ENCODE measurements around the gene PAQR9.

DNA sequence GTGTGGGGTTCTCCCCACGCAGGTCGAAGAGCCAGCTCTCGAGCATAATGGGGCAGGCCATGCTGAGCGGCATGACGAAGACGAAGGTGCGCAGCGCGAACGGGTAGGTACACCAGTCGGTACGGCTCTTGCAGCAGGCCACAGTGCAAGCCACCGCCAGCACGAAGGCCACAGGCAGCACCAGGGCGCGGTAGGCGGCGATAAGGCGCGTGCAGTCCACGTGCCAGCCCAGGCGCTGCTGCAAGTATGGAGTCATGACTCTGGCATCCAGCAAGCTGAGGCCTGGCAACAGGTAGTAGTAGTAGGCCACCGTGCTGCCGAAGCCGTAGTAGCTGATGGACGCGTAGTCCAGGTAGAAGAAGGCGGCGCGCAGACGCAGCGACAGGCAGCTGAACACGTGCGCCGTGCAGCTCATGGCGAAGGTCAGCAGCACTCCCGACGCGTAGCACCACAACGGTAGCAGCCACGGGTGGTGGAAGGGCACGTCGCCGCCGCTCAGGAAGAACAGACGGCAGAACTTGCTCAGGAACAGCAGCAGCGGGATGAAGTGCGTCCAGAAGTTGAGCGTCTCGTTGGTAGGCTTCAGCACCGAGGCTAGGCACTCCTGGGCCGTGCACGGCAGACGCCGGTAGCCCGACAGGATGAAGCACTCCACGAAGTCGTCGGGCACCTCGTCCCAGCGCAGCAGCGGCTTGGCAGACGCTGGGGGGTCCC, 797 bp downstream of the PAQR9 start:
- TF ChIP-seq, protein P1, sequence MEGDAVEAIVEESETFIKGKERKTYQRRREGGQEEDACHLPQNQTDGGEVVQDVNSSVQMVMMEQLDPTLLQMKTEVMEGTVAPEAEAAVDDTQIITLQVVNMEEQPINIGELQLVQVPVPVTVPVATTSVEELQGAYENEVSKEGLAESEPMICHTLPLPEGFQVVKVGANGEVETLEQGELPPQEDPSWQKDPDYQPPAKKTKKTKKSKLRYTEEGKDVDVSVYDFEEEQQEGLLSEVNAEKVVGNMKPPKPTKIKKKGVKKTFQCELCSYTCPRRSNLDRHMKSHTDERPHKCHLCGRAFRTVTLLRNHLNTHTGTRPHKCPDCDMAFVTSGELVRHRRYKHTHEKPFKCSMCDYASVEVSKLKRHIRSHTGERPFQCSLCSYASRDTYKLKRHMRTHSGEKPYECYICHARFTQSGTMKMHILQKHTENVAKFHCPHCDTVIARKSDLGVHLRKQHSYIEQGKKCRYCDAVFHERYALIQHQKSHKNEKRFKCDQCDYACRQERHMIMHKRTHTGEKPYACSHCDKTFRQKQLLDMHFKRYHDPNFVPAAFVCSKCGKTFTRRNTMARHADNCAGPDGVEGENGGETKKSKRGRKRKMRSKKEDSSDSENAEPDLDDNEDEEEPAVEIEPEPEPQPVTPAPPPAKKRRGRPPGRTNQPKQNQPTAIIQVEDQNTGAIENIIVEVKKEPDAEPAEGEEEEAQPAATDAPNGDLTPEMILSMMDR (IDR thresholded peaks at IDR 0.05): no peak
- TF ChIP-seq POLR2A (IDR thresholded peaks at IDR 0.05): no peak

Measured in lower leg skin (tissue), 3 donors.